Keratinocyte (primary cell): ENCODE measurements around the gene HACE1. TPM values are rescaled to one million over a fixed set of nuclear protein-coding genes. Genes with fewer than 3 reads are reported as not detected.

Experiments
- DNase-seq: peaks from one replicate; pipeline ENCODE4 v3.0.0-alpha.2; 2011; ENCODE audit warnings: low read depth, missing footprints, low spot score
- FAIRE-seq: peaks from 2 replicates; lab custom pipeline; 2011; peaks lifted over from hg19 to GRCh38; lab: Jason Lieb, UNC
- H2AFZ ChIP-seq: 2 replicates; pipeline ENCODE4 v1.6.0; 2012; ENCODE audit warnings: low read length, control low read depth, inconsistent platforms; ENCODE audit not compliant: control insufficient read depth
- H3K27ac ChIP-seq: 2 replicates; pipeline ENCODE4 v1.5.1; 2011; ENCODE audit warnings: low read length; ENCODE audit not compliant: control insufficient read depth, insufficient read depth
- H3K27me3 ChIP-seq: 3 replicates; pipeline ENCODE4 v1.6.0; 2011; ENCODE audit warnings: low read length; ENCODE audit not compliant: control insufficient read depth, insufficient read depth; ENCODE audit errors: extremely low read depth
- H3K36me3 ChIP-seq, 2 experiments: 2 replicates in 1 of 2; 3 replicates in 1 of 2; pipeline ENCODE4 v1.5.1; 2011; ENCODE audit warnings: low read length in 2 of 2, mild to moderate bottlenecking in 1 of 2; ENCODE audit not compliant: control insufficient read depth in 2 of 2, insufficient read depth in 2 of 2; ENCODE audit errors: extremely low read depth in 1 of 2
- H3K4me1 ChIP-seq: 3 replicates; pipeline ENCODE4 v1.5.1; 2011; ENCODE audit warnings: low read length; ENCODE audit not compliant: control insufficient read depth, insufficient read depth; ENCODE audit errors: extremely low read depth
- H3K4me2 ChIP-seq: 3 replicates; pipeline ENCODE4 v1.6.0; 2011; ENCODE audit warnings: low read depth, low read length; ENCODE audit not compliant: control insufficient read depth, insufficient read depth; ENCODE audit errors: extremely low read depth
- H3K4me3 ChIP-seq, 3 experiments: fragments of 200-600 bp in 1 of 3; sonication (generic) in 1 of 3; 2 replicates in 2 of 3; 3 replicates in 1 of 3; pipeline ENCODE4 v1.5.1; 2011 to 2016; ENCODE audit warnings: low read length in 3 of 3, mild to moderate bottlenecking in 3 of 3, control low read depth in 2 of 3, inconsistent platforms in 1 of 3, low read depth in 1 of 3, mixed read lengths in 1 of 3, mixed run types in 1 of 3, moderate library complexity in 1 of 3; ENCODE audit not compliant: control insufficient read depth in 2 of 3, insufficient read depth in 2 of 3; ENCODE audit errors: extremely low read depth in 1 of 3
- H3K79me2 ChIP-seq: 2 replicates; pipeline ENCODE4 v1.6.0; 2012; ENCODE audit warnings: low read length; ENCODE audit not compliant: control insufficient read depth, insufficient read depth
- H3K9ac ChIP-seq: 3 replicates; pipeline ENCODE4 v1.6.0; 2011; ENCODE audit warnings: low read length; ENCODE audit not compliant: control insufficient read depth, insufficient read depth; ENCODE audit errors: extremely low read depth
- H3K9me1 ChIP-seq: 3 replicates; pipeline ENCODE4 v1.6.0; 2011; ENCODE audit warnings: low read length; ENCODE audit not compliant: control insufficient read depth, insufficient read depth; ENCODE audit errors: extremely low read depth
- H3K9me3 ChIP-seq: 2 replicates; pipeline ENCODE4 v1.5.1; 2012; ENCODE audit warnings: low read depth, low read length; ENCODE audit not compliant: control insufficient read depth
- H4K20me1 ChIP-seq: 3 replicates; pipeline ENCODE4 v1.6.0; 2011; ENCODE audit warnings: low read length; ENCODE audit not compliant: control insufficient read depth, insufficient read depth; ENCODE audit errors: extremely low read depth
- CTCF ChIP-seq, 3 experiments: IDR thresholded peaks in 1 of 3; conservative IDR thresholded peaks in 1 of 3; optimal IDR thresholded peaks in 1 of 3; 2 replicates in 2 of 3; 3 replicates in 1 of 3; pipeline versions ENCODE3 to v1.5.1; 2011; ENCODE audit warnings: low read length in 3 of 3, mild to moderate bottlenecking in 3 of 3, moderate library complexity in 2 of 3, control low read depth in 1 of 3, inconsistent platforms in 1 of 3; ENCODE audit not compliant: insufficient read depth in 2 of 3; ENCODE audit errors: extremely low read depth in 1 of 3
- EZH2 ChIP-seq: IDR thresholded peaks from one replicate; pipeline ENCODE4 v1.6.1; 2012; ENCODE audit warnings: inconsistent platforms, mild to moderate bottlenecking, low read length, moderate library complexity
- dilution Hi-C: fragments of 300-500 bp; cut with MboI; formaldehyde crosslinking; loops from one replicate; pipeline ENCODE4 v1.7.0; 2020; ENCODE audit warnings: low sequenced_read_pairs; ENCODE audit not compliant: extremely low pct_ligation_motif_present
- polyA plus RNA-seq, 5 experiments: library from polyadenylated mRNA; depleted of rRNA in 3 of 5; stranded (reverse) in 3 of 5; stranded (forward) in 1 of 5; unstranded in 1 of 5; fragments of >200 nt; gene quantifications; 1 replicate in 1 of 5; 2 replicates in 3 of 5; 3 replicates in 1 of 5; pipeline versions ENCODE4 v1.2.1 to v1.2.3, GENCODE V29; 2011 to 2012; ENCODE audit warnings: missing spikeins in 2 of 5, low read depth in 1 of 5, low replicate concordance in 1 of 5

HACE1 gene
- polyA plus RNA-seq, 1 donor (not counting 4 experiments of a cell fraction or from before 2014, with no cell fraction given): 7.4 TPM

GRCh38 chr6:104887350-104887749 is 27.6 kb upstream of the HACE1 start:
- Histone ChIP-seq H2AFZ (no peak overlapping the region), H3K27ac (no peak overlapping the region), H3K9me3 (no peaks in the 10 kb centered on the region), H4K20me1 (no peaks in the 10 kb centered on the region), H3K4me1 (no peaks in the 10 kb centered on the region), H3K4me2 (no peak overlapping the region), H3K36me3 (no peaks in the 10 kb centered on the region), H3K9ac (no peak overlapping the region), H3K4me3 (no peak overlapping the region), H3K9me1 (no peaks in the 10 kb centered on the region), H3K79me2 (no peaks in the 10 kb centered on the region), H3K27me3 (no peaks in the 10 kb centered on the region)
- dilution Hi-C loops: no loop called here
- TF ChIP-seq CTCF (optimal IDR thresholded peaks at IDR 0.05 in 1 of 3, IDR thresholded peaks at IDR 0.05 in 1 of 3, conservative IDR thresholded peaks at IDR 0.05 in 1 of 3; ENCODE audit: extremely low read depth in 1 of 3, insufficient read depth in 2 of 3, low read length in 3 of 3): no peak
- no peak for TF ChIP-seq EZH2
- FAIRE-seq (peak; percentile 58), DNase-seq (no peak)

GRCh38 chr6:104885518-104886043 is 25.9 kb upstream of the HACE1 start:
- H3K4me3 ChIP-seq: no peak overlapping the region
- no peaks in the 10 kb centered on the region for H3K27me3 ChIP-seq
- no peak overlapping the region for H2AFZ ChIP-seq
- no peaks in the 10 kb centered on the region for H4K20me1 ChIP-seq
- DNase-seq (no peak), FAIRE-seq (no peak)
- H3K36me3 ChIP-seq: no peaks in the 10 kb centered on the region
- no peaks in the 10 kb centered on the region for H3K9me1 ChIP-seq
- no peaks in the 10 kb centered on the region for H3K4me1 ChIP-seq
- TF ChIP-seq EZH2: no peak
- no peak for TF ChIP-seq CTCF (optimal IDR thresholded peaks at IDR 0.05 in 1 of 3, IDR thresholded peaks at IDR 0.05 in 1 of 3, conservative IDR thresholded peaks at IDR 0.05 in 1 of 3; ENCODE audit: extremely low read depth in 1 of 3, insufficient read depth in 2 of 3, low read length in 3 of 3)
- H3K79me2 ChIP-seq: no peaks in the 10 kb centered on the region
- no peaks in the 10 kb centered on the region for H3K9me3 ChIP-seq
- H3K9ac ChIP-seq: no peak overlapping the region
- H3K27ac ChIP-seq: no peak overlapping the region
- dilution Hi-C loops: no loop called here
- no peak overlapping the region for H3K4me2 ChIP-seq
